Regular cardiac myocyte (primary cell): ENCODE data around the gene TMEM143. TPM values are rescaled to one million over a fixed set of nuclear protein-coding genes. Genes with fewer than 3 reads are reported as not detected.

ENCODE experiments used
- total RNA-seq: library from RNA; depleted of rRNA; stranded (reverse); fragments of >200 nt; gene quantifications from 2 replicates; pipeline ENCODE4 v1.2.3, GENCODE V29; 2014

TMEM143 gene
- 2.0 and 2.3 TPM in 2 replicates for total RNA-seq

DNA sequence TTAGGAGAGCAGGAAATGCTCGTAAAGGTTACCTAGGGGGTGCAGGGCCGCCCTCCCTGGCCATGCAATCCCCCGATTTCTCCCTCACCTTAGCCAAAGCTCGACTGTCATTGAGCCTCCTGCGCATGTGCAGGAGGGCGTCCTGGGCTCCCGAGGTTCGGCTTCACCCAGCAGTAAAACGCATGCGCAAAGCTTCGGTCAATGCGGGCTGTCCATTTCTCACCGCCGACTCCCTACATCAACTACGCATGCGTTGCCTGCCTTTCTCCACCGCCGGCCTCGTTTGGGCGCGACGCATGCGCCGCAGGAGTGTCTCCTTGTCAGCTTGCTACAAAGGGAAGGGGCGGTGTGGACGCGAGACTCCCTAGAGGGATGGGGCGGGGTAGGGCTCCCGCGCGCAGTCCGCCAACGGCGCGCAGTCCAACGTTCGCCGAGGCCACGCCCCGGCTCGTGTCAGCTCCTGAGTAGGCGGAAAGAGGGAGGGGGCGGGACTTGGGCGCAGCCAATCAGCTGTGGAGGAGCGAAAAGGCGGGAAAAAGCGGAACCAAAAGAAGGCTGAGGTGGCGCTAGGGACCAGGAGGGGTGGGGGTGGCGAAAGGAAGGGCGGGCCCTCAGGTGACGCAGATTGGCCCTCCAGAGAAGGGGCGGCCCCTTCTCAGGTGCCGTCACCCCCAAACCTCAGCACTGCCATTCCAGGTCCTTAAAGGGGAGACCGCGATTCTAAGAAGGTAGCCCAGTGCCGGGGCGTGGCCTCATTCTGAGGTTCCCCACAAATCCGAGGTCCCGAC, at the start of gene TMEM143, which contains the start of gene SYNGR4:
Gene TMEM143, minus strand, starts transcription at position 131 of the 788 bp plus-strand sequence. Its CDS starts 20 bp downstream, at position 111.
Gene SYNGR4, plus strand, starts transcription at position 558 of the 788 bp plus-strand sequence. CDS start 1,476 bp downstream, outside the sequence.

DNA sequence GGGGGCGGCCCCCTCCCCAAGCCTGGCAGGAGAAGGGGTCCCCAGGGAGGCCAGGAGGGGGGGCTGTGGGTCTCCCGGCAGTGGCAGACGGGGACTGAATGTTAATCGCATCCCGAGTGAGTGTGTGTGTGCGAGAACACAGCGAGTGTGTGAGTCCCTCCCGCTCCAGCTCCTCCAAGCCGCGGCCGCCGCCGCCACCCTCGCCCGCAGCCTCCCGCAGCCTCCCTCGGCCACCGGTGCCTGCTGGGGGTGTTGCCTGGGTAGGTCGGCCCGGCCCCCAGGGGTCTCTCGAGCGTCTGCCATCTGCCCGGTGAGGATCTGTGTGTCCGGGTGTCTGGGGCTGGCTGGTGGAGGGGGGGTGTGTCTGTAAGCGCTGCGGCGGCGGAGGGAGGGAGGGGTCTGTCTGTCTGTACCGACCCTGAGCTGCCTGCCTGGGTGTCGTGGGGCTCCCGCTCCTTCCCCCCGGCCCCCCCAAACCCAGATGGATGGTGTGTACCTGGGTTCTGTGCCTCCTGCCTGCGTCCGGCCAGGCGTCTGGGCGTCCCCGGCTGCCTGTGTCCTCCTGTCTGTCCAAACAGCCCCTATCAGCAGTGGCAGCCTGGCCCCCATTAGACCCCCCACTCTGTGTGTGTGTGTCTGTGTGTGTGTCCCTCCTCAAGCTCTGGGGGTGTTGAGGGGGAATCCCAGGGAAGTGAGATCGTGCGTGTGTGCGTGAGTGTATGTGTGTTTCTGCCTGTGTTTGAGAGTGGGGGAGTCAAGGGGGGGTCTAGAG, 30.0 kb upstream of the TMEM143 start, which contains the start of gene GRIN2D:
Gene GRIN2D, plus strand, starts transcription at position 110 of the 772 bp plus-strand sequence. CDS start 4,725 bp downstream, outside the sequence.

DNA sequence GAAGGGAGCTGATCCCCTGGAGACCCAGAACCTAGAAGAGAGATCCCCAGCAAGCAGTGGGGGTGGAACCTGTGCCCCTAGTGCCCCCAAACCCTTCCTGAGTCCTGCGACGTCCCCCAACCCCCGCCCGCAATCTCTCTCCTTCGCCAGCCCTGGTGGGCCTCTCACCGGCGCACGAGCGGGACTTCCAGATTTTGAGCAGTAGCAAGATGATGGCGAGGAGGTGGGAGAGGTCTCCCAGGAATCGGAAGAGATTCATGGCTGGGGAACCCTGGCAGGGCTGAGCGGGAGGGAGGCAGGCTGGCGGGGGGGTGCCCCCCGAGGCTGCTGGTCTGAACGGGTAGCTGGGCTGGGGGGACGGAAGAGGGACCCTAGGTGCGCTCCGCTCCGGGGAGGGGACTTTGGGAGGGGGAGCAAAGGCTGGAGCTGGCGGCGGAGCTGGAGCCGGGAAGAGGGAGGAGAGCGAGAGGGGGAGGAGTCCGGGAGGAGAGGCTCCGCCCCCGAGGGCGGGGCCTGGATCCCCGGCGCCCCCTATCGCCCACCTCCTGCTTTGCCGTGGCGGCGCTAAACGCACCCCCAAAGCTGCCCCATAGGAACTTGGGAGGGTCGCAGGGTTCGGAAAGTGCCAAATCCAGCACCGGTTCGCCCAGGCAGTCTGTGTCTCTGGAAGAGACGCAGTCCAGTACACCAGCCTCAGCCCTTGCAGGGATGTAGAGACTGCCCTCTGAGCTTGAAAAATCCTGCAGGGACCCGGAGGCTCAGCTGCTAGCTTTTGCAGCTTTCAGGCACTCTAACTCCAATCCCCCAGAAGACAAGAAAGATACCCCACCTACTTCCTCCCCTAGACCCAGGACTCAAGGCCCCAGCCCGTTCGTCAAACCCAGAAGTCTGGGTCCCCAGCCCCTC, 27.6 kb upstream of the TMEM143 start, which contains the start of gene KDELR1:
Gene KDELR1, minus strand, starts transcription at position 452 of the 906 bp plus-strand sequence. Its CDS starts 193 bp downstream, at position 259.

GRCh38 chr19:48325265-48325910, 38.4 kb downstream of the TMEM143 start, which contains the start of gene EMP3:
EMP3 (plus strand) TSS chr19:48325552; CDS start chr19:48326845, 1,293 bp downstream.

Other genes with a start within 250 kb of the TMEM143 start
- 13.5 and 49.5 TPM in 2 replicates for gene LIG1, start 193.6 kb downstream of the TMEM143 start, total RNA-seq
- gene ZSWIM9, start 193.3 kb downstream of the TMEM143 start, total RNA-seq: 1.4 and 1.5 TPM in 2 replicates
- gene CARD8, start 108.0 kb downstream of the TMEM143 start, total RNA-seq: 17.5 and 18.0 TPM in 2 replicates
- gene ZNF114, start 93.9 kb downstream of the TMEM143 start, total RNA-seq: 0.38 and 1.1 TPM in 2 replicates
- gene EMP3, start 38.4 kb downstream of the TMEM143 start, total RNA-seq: 114 and 165 TPM in 2 replicates
- gene SYNGR4, start 427 bp upstream of the TMEM143 start, total RNA-seq: not detected in 2 replicates
- gene KDELR1, start 27.6 kb upstream of the TMEM143 start, total RNA-seq: 52.1 and 70.2 TPM in 2 replicates
- gene GRIN2D, start 29.7 kb upstream of the TMEM143 start, total RNA-seq: 0.28 and 0.38 TPM in 2 replicates
- gene GRWD1, start 82.0 kb upstream of the TMEM143 start, total RNA-seq: 20.9 and 61.7 TPM in 2 replicates
- 0.28 and 0.38 TPM in 2 replicates for gene KCNJ14, start 91.6 kb upstream of the TMEM143 start, total RNA-seq
- 18.6 and 50.0 TPM in 2 replicates for gene CYTH2, start 105.4 kb upstream of the TMEM143 start, total RNA-seq
- not detected in 2 replicates for gene LMTK3, start 147.9 kb upstream of the TMEM143 start, total RNA-seq
- 0.28 TPM in 1 of 2 replicates, not detected in the other for gene SULT2B1, start 188.2 kb upstream of the TMEM143 start, total RNA-seq
- gene SPACA4, start 242.8 kb upstream of the TMEM143 start, total RNA-seq: not detected in 2 replicates